ENCODE results near the gene PATJ.

GRCh38 chr1:62159940-62160348 lies 417.7 kb downstream of the PATJ start:
- TF ChIP-seq POLR2AphosphoS5 (IDR thresholded peaks at IDR 0.05) (no peak), CTCF (IDR thresholded peaks at IDR 0.05) (no peak), EP300 (IDR thresholded peaks at IDR 0.05) (no peak)
